Measurements from ENCODE around the gene PRDM16. TPM values are rescaled to one million over a fixed set of nuclear protein-coding genes. Genes with fewer than 3 reads are reported as not detected.

The PRDM16 gene
- total RNA-seq, 1 donor from 2014 or later = 12.9 TPM

- no peak for DNase-seq (ENCODE audit: low spot score)
- intact Hi-C loops (cut with DNase I) = no loop called here
These were observed 258.3 kb downstream of the PRDM16 start for GRCh38 chr1:3327389-3327702.

GRCh38 chr1:3327936-3328590, 259.1 kb downstream of the PRDM16 start:
- intact Hi-C loops (cut with DNase I) = loop anchor here (2.0 kb wide), 1 partner anchor 19 kb away; no protein-coding TSS in a partner anchor
- no peak for DNase-seq (ENCODE audit: low spot score)

GRCh38 chr1:3329640-3330281, 260.8 kb downstream of the PRDM16 start:
- intact Hi-C loops (cut with DNase I) = loop anchor here (2.0 kb wide), 1 partner anchor 17 kb away; no protein-coding TSS in a partner anchor

GRCh38 chr1:3330771-3331245, 261.8 kb downstream of the PRDM16 start:
- intact Hi-C loops (cut with DNase I) = no loop called here

More at GRCh38 chr1:3329640-3330281, 260.8 kb downstream of the PRDM16 start:
- DNase-seq (ENCODE audit: low spot score) = no peak

GRCh38 chr1:3331564-3331963, 262.6 kb downstream of the PRDM16 start:
- intact Hi-C loops (cut with DNase I) = no loop called here
- DNase-seq (ENCODE audit: low spot score) = no peak

More at GRCh38 chr1:3330771-3331245, 261.8 kb downstream of the PRDM16 start:
- no peak for DNase-seq (ENCODE audit: low spot score)

GRCh38 chr1:3332043-3332442, 263.0 kb downstream of the PRDM16 start:
- no peak for DNase-seq (ENCODE audit: low spot score)
- intact Hi-C loops (cut with DNase I) = no loop called here

GRCh38 chr1:3332662-3333061, 263.7 kb downstream of the PRDM16 start:
- no peak for DNase-seq (ENCODE audit: low spot score)
- intact Hi-C loops (cut with DNase I) = no loop called here

- DNase-seq (ENCODE audit: low spot score) = no peak
These were observed 264.9 kb downstream of the PRDM16 start for GRCh38 chr1:3333903-3334302.

GRCh38 chr1:3334366-3334765, 265.4 kb downstream of the PRDM16 start:
- intact Hi-C loops (cut with DNase I) = no loop called here
- DNase-seq (ENCODE audit: low spot score) = no peak

More at GRCh38 chr1:3333903-3334302, 264.9 kb downstream of the PRDM16 start:
- intact Hi-C loops (cut with DNase I) = no loop called here

GRCh38 chr1:3335754-3336640, 267.0 kb downstream of the PRDM16 start:
- DNase-seq (ENCODE audit: low spot score) = no peak
- intact Hi-C loops (cut with DNase I) = no loop called here

GRCh38 chr1:3336641-3337630, 267.9 kb downstream of the PRDM16 start:
- no peak for DNase-seq (ENCODE audit: low spot score)
- intact Hi-C loops (cut with DNase I) = no loop called here

- DNase-seq (ENCODE audit: low spot score) = no peak
- intact Hi-C loops (cut with DNase I) = no loop called here
These were observed 269.1 kb downstream of the PRDM16 start for GRCh38 chr1:3337798-3338724.

- no peak for DNase-seq (ENCODE audit: low spot score)
- intact Hi-C loops (cut with DNase I) = no loop called here
These were observed 269.7 kb downstream of the PRDM16 start for GRCh38 chr1:3338725-3339070.

- no peak for DNase-seq (ENCODE audit: low spot score)
- intact Hi-C loops (cut with DNase I) = no loop called here
These were observed 270.9 kb downstream of the PRDM16 start for GRCh38 chr1:3339856-3340255.

GRCh38 chr1:3340548-3341235, 271.7 kb downstream of the PRDM16 start:
- intact Hi-C loops (cut with DNase I) = no loop called here

GRCh38 chr1:3341236-3341994, 272.4 kb downstream of the PRDM16 start:
- DNase-seq (ENCODE audit: low spot score) = no peak
- intact Hi-C loops (cut with DNase I) = no loop called here

More at GRCh38 chr1:3340548-3341235, 271.7 kb downstream of the PRDM16 start:
- no peak for DNase-seq (ENCODE audit: low spot score)

- DNase-seq (ENCODE audit: low spot score) = no peak
- intact Hi-C loops (cut with DNase I) = no loop called here
These were observed 274.0 kb downstream of the PRDM16 start for GRCh38 chr1:3342960-3343359.

Measured in cardiac septum (tissue), 1 donor.